Measurements from ENCODE around the gene PLEKHG4B.

DNA sequence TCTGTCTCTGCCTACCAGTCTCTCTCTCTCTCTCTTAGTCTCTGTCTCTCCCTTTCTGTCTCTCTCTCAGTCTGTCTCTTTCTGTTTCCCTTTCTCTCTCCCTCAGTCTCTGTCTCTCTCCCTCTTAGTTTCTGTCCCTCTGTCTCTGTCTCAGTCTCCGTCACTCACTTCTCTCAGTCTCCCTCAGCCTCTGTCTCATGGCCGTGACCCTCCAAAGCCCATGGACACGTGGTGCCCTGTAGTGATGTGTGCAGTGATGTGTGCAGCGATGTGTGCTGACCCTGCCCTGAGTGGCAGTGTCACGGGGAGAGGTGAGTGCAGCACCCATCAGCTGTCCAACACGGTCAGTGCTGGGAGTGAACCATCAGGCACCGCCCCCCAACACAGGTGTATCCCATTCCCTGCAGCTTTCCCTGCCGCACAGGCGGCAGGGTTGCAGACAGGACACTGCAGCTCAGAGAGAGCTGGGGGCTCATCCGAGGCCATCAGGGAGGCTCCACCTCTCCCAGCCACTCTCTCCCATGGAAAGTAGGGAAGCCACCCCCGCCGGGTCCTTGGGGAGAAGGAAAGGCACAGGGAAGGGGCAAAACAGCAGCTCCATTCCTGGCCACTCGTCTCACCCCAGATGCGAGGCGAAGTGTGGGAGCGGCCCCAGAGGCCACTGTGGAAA is 98.5 kb downstream of the PLEKHG4B start:
- TF ChIP-seq, protein P1, sequence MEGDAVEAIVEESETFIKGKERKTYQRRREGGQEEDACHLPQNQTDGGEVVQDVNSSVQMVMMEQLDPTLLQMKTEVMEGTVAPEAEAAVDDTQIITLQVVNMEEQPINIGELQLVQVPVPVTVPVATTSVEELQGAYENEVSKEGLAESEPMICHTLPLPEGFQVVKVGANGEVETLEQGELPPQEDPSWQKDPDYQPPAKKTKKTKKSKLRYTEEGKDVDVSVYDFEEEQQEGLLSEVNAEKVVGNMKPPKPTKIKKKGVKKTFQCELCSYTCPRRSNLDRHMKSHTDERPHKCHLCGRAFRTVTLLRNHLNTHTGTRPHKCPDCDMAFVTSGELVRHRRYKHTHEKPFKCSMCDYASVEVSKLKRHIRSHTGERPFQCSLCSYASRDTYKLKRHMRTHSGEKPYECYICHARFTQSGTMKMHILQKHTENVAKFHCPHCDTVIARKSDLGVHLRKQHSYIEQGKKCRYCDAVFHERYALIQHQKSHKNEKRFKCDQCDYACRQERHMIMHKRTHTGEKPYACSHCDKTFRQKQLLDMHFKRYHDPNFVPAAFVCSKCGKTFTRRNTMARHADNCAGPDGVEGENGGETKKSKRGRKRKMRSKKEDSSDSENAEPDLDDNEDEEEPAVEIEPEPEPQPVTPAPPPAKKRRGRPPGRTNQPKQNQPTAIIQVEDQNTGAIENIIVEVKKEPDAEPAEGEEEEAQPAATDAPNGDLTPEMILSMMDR (IDR thresholded peaks at IDR 0.05) = no peak
- no peak for TF ChIP-seq POLR2A (IDR thresholded peaks at IDR 0.05)
